A673 (cell line): Measurements from ENCODE around the gene A1BG. TPM values are rescaled to one million over a fixed set of nuclear protein-coding genes. Genes with fewer than 3 reads are reported as not detected.

Experiments
- BruUV-seq: library from RNA; stranded (reverse); fragments of 400-500 nt; replicated peaks from 2 replicates; lab custom pipeline; 2021; lab: Mats Ljungman, UMichigan
- CTCF ChIA-PET: fragments of 300-600 bp; sonication (Branson Sonifier 250); formaldehyde crosslinking; loops from one replicate; lab custom pipeline; 2022; ENCODE audit warnings: antibody characterized with exemption; lab: Charles Lee
- POLR2A ChIA-PET: fragments of 300-600 bp; sonication (Branson Sonifier 250); formaldehyde crosslinking; loops from one replicate; lab custom pipeline; 2022; ENCODE audit warnings: antibody characterized with exemption; ENCODE audit not compliant: low non-redundant PET; lab: Charles Lee
- DNase-seq: peaks from one replicate; pipeline ENCODE4 v3.0.0-alpha.2; 2015; ENCODE audit warnings: low spot score
- H3K27ac ChIP-seq: fragments of 200-600 bp; sonication (generic); 2 replicates; pipeline ENCODE4 v1.5.1; 2016; ENCODE audit warnings: mixed run types, low read depth, mild to moderate bottlenecking, mixed read lengths, antibody characterized with exemption, low read length; ENCODE audit not compliant: poor library complexity, severe bottlenecking
- H3K27me3 ChIP-seq: fragments of 200-600 bp; sonication (generic); replicated peaks from 2 replicates; pipeline ENCODE4 v1.6.1; 2017; ENCODE audit warnings: mixed run types, low read depth, mild to moderate bottlenecking, mixed read lengths, antibody characterized with exemption, low read length; ENCODE audit not compliant: insufficient read depth, poor library complexity
- H3K36me3 ChIP-seq: fragments of 200-600 bp; sonication (generic); 2 replicates; pipeline ENCODE4 v1.6.1; 2016; ENCODE audit warnings: mixed run types, mild to moderate bottlenecking, mixed read lengths, antibody characterized with exemption, low read length; ENCODE audit not compliant: insufficient read depth, poor library complexity, severe bottlenecking
- H3K4me1 ChIP-seq: fragments of 200-600 bp; sonication (generic); 2 replicates; pipeline ENCODE4 v1.6.1; 2017; ENCODE audit warnings: mixed run types, mild to moderate bottlenecking, mixed read lengths, antibody characterized with exemption, low read length; ENCODE audit not compliant: insufficient read depth, poor library complexity, severe bottlenecking
- H3K4me3 ChIP-seq: fragments of 200-600 bp; sonication (generic); 2 replicates; pipeline ENCODE4 v1.5.1; 2016; ENCODE audit warnings: low read depth, mixed run types, mild to moderate bottlenecking, mixed read lengths, low read length; ENCODE audit not compliant: poor library complexity, severe bottlenecking
- H3K9me3 ChIP-seq: fragments of 200-600 bp; sonication (generic); 2 replicates; pipeline ENCODE4 v1.6.1; 2016; ENCODE audit warnings: mixed run types, low read depth, mild to moderate bottlenecking, mixed read lengths, antibody characterized with exemption, low read length; ENCODE audit not compliant: poor library complexity, severe bottlenecking
- CTCF ChIP-seq: fragments of 300-800, 200-600 bp; sonication (generic); conservative IDR thresholded peaks from 2 replicates; pipeline ENCODE4 v1.5.1; 2017; ENCODE audit warnings: low read depth, mild to moderate bottlenecking, antibody characterized with exemption, low read length, moderate library complexity, mixed read lengths
- EZH2 ChIP-seq: fragments of 200-600 bp; sonication (generic); IDR thresholded peaks from 2 replicates; pipeline ENCODE4 v1.6.1; 2017; ENCODE audit warnings: borderline replicate concordance, low read depth, mild to moderate bottlenecking, mixed read lengths, antibody characterized with exemption, low read length; ENCODE audit not compliant: poor library complexity, severe bottlenecking
- intact Hi-C: fragments of 100-400 bp; cut with micrococcal nuclease; formaldehyde crosslinking; loops from one replicate; pipeline ENCODE4 v1.10.0; 2022; ENCODE audit not compliant: unreplicated experiment
- total RNA-seq: library from RNA; stranded (reverse); gene quantifications from 2 replicates; pipeline ENCODE4 v1.2.3, GENCODE V29; 2021

The A1BG gene
- total RNA-seq, 1 experiment from 2014 or later: 15.2 TPM

DNA sequence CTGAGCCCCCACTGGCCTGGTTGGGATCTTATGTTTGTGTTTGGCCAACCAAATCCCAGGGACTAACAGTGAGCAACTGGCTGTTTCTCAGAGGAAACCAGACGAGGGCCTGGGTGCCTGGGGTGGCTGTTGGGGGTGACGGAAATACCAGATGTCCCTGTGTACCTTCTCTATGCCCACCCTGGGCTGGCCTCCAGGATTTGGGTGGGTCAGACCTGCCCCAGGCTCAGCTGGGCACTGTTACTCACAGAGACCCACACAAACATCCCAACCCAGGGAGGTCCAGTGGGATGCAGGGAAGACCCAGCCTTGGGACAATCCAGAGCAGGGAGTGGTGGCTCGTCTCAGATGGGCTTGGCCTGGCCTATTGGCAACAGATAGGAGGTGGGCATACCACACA is 17.7 kb downstream of the A1BG start:
- no peaks in the 10 kb centered on the region for H3K27me3 ChIP-seq

DNA sequence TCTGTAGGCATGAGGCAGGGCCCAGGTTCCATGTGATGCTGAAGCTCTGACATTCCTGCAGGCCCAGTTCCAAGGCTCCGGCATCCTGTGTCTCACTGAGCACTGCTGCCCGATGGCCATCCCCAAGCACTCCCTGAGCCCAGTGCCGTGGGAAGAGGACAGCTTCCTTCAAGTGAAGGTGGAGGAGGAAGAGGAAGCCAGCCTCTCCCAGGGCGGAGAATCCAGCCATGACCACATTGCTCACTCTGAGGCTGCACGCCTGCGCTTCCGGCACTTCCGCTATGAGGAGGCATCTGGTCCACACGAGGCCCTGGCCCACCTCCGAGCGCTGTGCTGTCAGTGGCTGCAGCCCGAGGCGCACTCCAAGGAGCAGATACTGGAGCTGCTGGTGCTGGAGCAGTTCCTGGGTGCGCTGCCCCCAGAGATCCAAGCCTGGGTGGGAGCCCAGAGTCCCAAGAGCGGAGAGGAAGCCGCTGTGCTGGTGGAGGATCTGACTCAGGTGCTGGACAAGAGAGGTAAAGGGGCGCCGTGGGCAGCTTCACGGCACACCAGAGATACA is 18.5 kb downstream of the A1BG start:
- no peaks in the 10 kb centered on the region for H3K27me3 ChIP-seq
- no peak for TF ChIP-seq CTCF
- TF ChIP-seq EZH2: no peak
- H3K36me3 ChIP-seq: peaks cover 7% of the 10 kb centered on the region
- BruUV-seq: no TSS peak
- ChIA-PET POLR2A (no interaction called here), CTCF (no interaction called here)
- intact Hi-C loops: no loop called here
- no peak overlapping the region for H3K27ac ChIP-seq
- no peaks in the 10 kb centered on the region for H3K9me3 ChIP-seq
- no peak for DNase-seq
- no peak overlapping the region for H3K4me3 ChIP-seq
- no peaks in the 10 kb centered on the region for H3K4me1 ChIP-seq

More for the DNA sequence above, 17.7 kb downstream of the A1BG start:
- BruUV-seq: no TSS peak
- CTCF ChIA-PET: no interaction called here
- DNase-seq: no peak
- Histone ChIP-seq H3K27ac (no peak overlapping the region), H3K4me3 (no peak overlapping the region), H3K9me3 (no peaks in the 10 kb centered on the region), H3K4me1 (no peaks in the 10 kb centered on the region), H3K36me3 (peaks cover 7% of the 10 kb centered on the region)
- intact Hi-C loops: no loop called here
- POLR2A ChIA-PET: no interaction called here
- TF ChIP-seq CTCF (no peak), EZH2 (no peak)

DNA sequence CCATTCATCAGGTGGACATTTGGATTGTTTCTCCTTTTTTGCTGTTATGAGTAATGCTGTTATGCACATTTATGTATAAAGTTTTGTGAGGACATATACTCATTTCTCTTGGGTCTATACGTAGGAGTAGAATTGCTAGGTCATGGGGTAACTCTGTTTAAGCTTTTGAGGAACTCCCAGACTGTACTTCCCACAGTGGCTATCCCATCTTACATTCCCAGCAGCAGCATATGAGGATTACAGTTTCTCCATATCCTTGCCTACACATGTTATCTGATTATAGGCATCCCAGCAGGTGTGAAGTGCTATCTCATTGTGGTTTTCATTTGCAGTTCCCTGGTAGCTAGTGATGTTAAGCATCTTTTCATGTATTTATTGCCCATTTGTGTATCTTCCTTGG is 20.6 kb downstream of the A1BG start:
- BruUV-seq: no TSS peak
- CTCF ChIA-PET: no interaction called here
- intact Hi-C loops: no loop called here

More for the DNA sequence above, 20.6 kb downstream of the A1BG start:
- POLR2A ChIA-PET: no interaction called here
- Histone ChIP-seq H3K27me3 (no peaks in the 10 kb centered on the region), H3K36me3 (no peaks in the 10 kb centered on the region), H3K4me1 (no peaks in the 10 kb centered on the region), H3K27ac (no peak overlapping the region), H3K9me3 (no peaks in the 10 kb centered on the region), H3K4me3 (no peak overlapping the region)
- TF ChIP-seq CTCF (no peak), EZH2 (no peak)
- DNase-seq: no peak
